GM12878 (cell line): ENCODE measurements around the gene DYNLT4. TPM values are rescaled to one million over a fixed set of nuclear protein-coding genes. Genes with fewer than 3 reads are reported as not detected.
A peak's percentile ranks its signal among the peaks of the same experiment; 100 is the strongest.

ENCODE experiments used
- ATAC-seq: fragments of 200-7000 bp; cut with Tn5 transposase; 3 replicates; pipeline ENCODE4 v1.9.1; 2020; ENCODE audit warnings: mild to moderate bottlenecking, moderate library complexity
- BruUV-seq: library from RNA; stranded (reverse); fragments of 400-500 nt; replicated peaks from 2 replicates; lab custom pipeline; 2021; lab: Mats Ljungman, UMichigan
- CTCF ChIA-PET: fragments of 300-600 bp; sonication (Branson Sonifier 250); formaldehyde crosslinking; extraction: SDS; loops from one replicate; lab custom pipeline; 2021; ENCODE audit warnings: inconsistent platforms; lab: Yijun Ruan, JAX
- POLR2A ChIA-PET: fragments of 350-600 bp; formaldehyde crosslinking; extraction: SDS; loops from one replicate; lab custom pipeline; 2021; ENCODE audit warnings: inconsistent platforms; lab: Charles Lee
- RAD21 ChIA-PET: fragments of 300-600 bp; sonication (Branson Sonifier 250); formaldehyde crosslinking; loops from one replicate; lab custom pipeline; 2023; ENCODE audit warnings: antibody characterized with exemption; ENCODE audit not compliant: unreplicated experiment; lab: Charles Lee
- SMC1A ChIA-PET: fragments of 300-600 bp; sonication (Branson Sonifier 250); formaldehyde crosslinking; loops from one replicate; lab custom pipeline; 2023; ENCODE audit not compliant: unreplicated experiment, uncharacterized antibody; lab: Charles Lee
- DNase-seq: peaks from one replicate; pipeline ENCODE4 v3.0.0-alpha.2; 2011; ENCODE audit warnings: low read depth, low spot score
- FAIRE-seq: peaks from 3 replicates; lab custom pipeline; 2011; peaks lifted over from hg19 to GRCh38; lab: Jason Lieb, UNC
- H2AFZ ChIP-seq: 2 replicates; pipeline ENCODE4 v1.6.0; 2011; ENCODE audit warnings: low read depth, low read length, control low read depth; ENCODE audit not compliant: control insufficient read depth
- H3K27ac ChIP-seq: 2 replicates; pipeline ENCODE4 v1.5.1; 2011; ENCODE audit warnings: control low read depth; ENCODE audit not compliant: control insufficient read depth, insufficient read depth
- H3K27me3 ChIP-seq, 2 experiments: replicated peaks in 1 of 2; 2 replicates each; pipeline versions ENCODE4 v1.6.0 to v1.6.1; 2011; ENCODE audit warnings: low read length in 1 of 2; ENCODE audit not compliant: control insufficient read depth in 2 of 2, insufficient read depth in 2 of 2
- H3K36me3 ChIP-seq, 2 experiments: 2 replicates each; pipeline ENCODE4 v1.5.1; 2011; ENCODE audit warnings: low read length in 1 of 2; ENCODE audit not compliant: control insufficient read depth in 2 of 2, insufficient read depth in 2 of 2
- H3K4me1 ChIP-seq: 2 replicates; pipeline ENCODE4 v1.6.1; 2011; ENCODE audit warnings: mild to moderate bottlenecking, low read length, moderate library complexity, mixed read lengths; ENCODE audit not compliant: control insufficient read depth, insufficient read depth
- H3K4me2 ChIP-seq: 2 replicates; pipeline ENCODE4 v1.6.0; 2011; ENCODE audit warnings: control low read depth; ENCODE audit not compliant: control insufficient read depth, insufficient read depth
- H3K4me3 ChIP-seq: fragments of 200-600 bp; sonication (generic); 2 replicates; pipeline ENCODE4 v1.5.1; 2016
- H3K79me2 ChIP-seq: 2 replicates; pipeline ENCODE4 v1.6.0; 2011; ENCODE audit warnings: low read length; ENCODE audit not compliant: control insufficient read depth, insufficient read depth
- H3K9ac ChIP-seq: 2 replicates; pipeline ENCODE4 v1.8.0; 2011; ENCODE audit warnings: low read length, control low read depth, mixed read lengths; ENCODE audit not compliant: control insufficient read depth, insufficient read depth
- H3K9me3 ChIP-seq: replicated peaks from 3 replicates; pipeline ENCODE4 v1.5.1; 2011; ENCODE audit warnings: mild to moderate bottlenecking, low read length; ENCODE audit not compliant: control insufficient read depth, insufficient read depth
- H4K20me1 ChIP-seq: 2 replicates; pipeline ENCODE4 v1.6.0; 2011; ENCODE audit not compliant: control insufficient read depth, insufficient read depth
- BHLHE40 ChIP-seq, 2 experiments: fragments of 450-650 bp in 1 of 2; IDR thresholded peaks; 2 replicates each; pipeline ENCODE4 v1.6.1; 2011 to 2017; ENCODE audit warnings: low read depth in 2 of 2, borderline replicate concordance in 1 of 2, improper control_type of control experiment in 1 of 2, low read length in 1 of 2, mild to moderate bottlenecking in 1 of 2
- CEBPZ ChIP-seq: fragments of 150-350 bp; IDR thresholded peaks from 2 replicates; pipeline ENCODE4 v1.6.1; 2016; ENCODE audit warnings: low read depth, low read length
- EED ChIP-seq: sonication (generic); IDR thresholded peaks from 2 replicates; pipeline ENCODE4 v1.6.1; 2016; ENCODE audit warnings: antibody characterized with exemption, low read depth
- HDAC2 ChIP-seq: fragments of 200-600 bp; sonication (generic); IDR thresholded peaks from 2 replicates; pipeline ENCODE4 v1.6.1; 2017
- IKZF2 ChIP-seq, 2 experiments: fragments of 450-650 bp; IDR thresholded peaks; 2 replicates each; pipeline ENCODE4 v1.6.1; 2017; ENCODE audit warnings: mild to moderate bottlenecking in 2 of 2, moderate library complexity in 2 of 2
- NR2C1 ChIP-seq: fragments of 450-650 bp; IDR thresholded peaks from 2 replicates; pipeline ENCODE4 v1.6.1; 2017; ENCODE audit warnings: antibody characterized with exemption, mild to moderate bottlenecking, moderate library complexity
- RELA ChIP-seq: fragments of 450-650 bp; IDR thresholded peaks from 2 replicates; pipeline ENCODE4 v1.8.0; 2014; ENCODE audit warnings: borderline replicate concordance; ENCODE audit not compliant: partially characterized antibody
- TCF3 ChIP-seq: IDR thresholded peaks from 2 replicates; pipeline ENCODE4 v1.6.1; 2012; ENCODE audit warnings: low read depth, mild to moderate bottlenecking, low read length, borderline replicate concordance; ENCODE audit not compliant: insufficient read depth
- USF2 ChIP-seq: IDR thresholded peaks from 2 replicates; pipeline ENCODE4 v1.6.1; 2011; ENCODE audit warnings: low read depth, low read length, improper control_type of control experiment, borderline replicate concordance
- YBX1 ChIP-seq: fragments of 450-650 bp; IDR thresholded peaks from 2 replicates; pipeline ENCODE4 v1.6.1; 2016; ENCODE audit warnings: antibody characterized with exemption
- ZBTB33 ChIP-seq: fragments of 450-650 bp; IDR thresholded peaks from 2 replicates; pipeline ENCODE4 v1.6.1; 2017; ENCODE audit warnings: mild to moderate bottlenecking
- WGBS: methylation state at CpG from one replicate; pipeline ENCODE4 v1.1.6; 2016; ENCODE audit warnings: low lambda C conversion rate; ENCODE audit not compliant: insufficient replicate concordance, insufficient coverage; ENCODE audit errors: missing lambda C conversion rate; 5-methylcytosine and 5-hydroxymethylcytosine counted together
- in situ Hi-C: fragments of 300-500 bp; cut with MboI; formaldehyde crosslinking; loops from 9 replicates; pipeline ENCODE4 v1.14.3; 2018; ENCODE audit warnings: mixed read lengths
- intact Hi-C: fragments of 100-400 bp; cut with micrococcal nuclease; formaldehyde crosslinking; loops from one replicate; pipeline ENCODE4 v1.14.2; 2022; ENCODE audit not compliant: unreplicated experiment
- polyA plus RNA-seq, 11 experiments: library from polyadenylated mRNA; depleted of rRNA in 4 of 11; unstranded in 6 of 11; stranded (reverse) in 5 of 11; fragments of >200 nt; fragmentation: Nextera tagmentation in 4 of 11; fragmentation: Illumina TruSeq in 1 of 11; extraction: Ambion mirVana in 4 of 11; extraction: Trizol in 1 of 11; gene quantifications; 1 replicate in 1 of 11; 2 replicates in 10 of 11; pipeline versions ENCODE4 v1.2.1 to v1.2.3, GENCODE V29; 2011 to 2016; ENCODE audit warnings: inconsistent platforms in 2 of 11, missing spikeins in 2 of 11, low read depth in 1 of 11
- total RNA-seq, 4 experiments: library from RNA; depleted of rRNA in 3 of 4; stranded (reverse); fragments of >200 nt in 3 of 4; fragmentation: Illumina TruSeq in 1 of 4; extraction: Trizol in 1 of 4; gene quantifications; 2 replicates each; pipeline versions ENCODE4 v1.2.1 to v1.2.3, GENCODE V29; 2013 to 2021

DYNLT4 gene
- total and polyA plus RNA-seq, 10 of the 15 experiments (the other 5 are each of a cell fraction or from before 2014, with no cell fraction given) = 0.23 to 0.28 TPM; not detected in 8

- no peak for TF ChIP-seq CEBPZ
Measured at GRCh38 chr1:44808938-44809917, 2.1 kb upstream of the DYNLT4 start (continued).

GRCh38 chr1:44808063-44808937 is 1.1 kb upstream of the DYNLT4 start, which contains the start of gene BTBD19:
TSS of gene BTBD19 (plus strand) at chr1:44808523. CDS start at chr1:44808821, 298 bp downstream.
- peak; percentile 51 for ATAC-seq
- in situ Hi-C loops = loop anchor here (5.0 kb wide), 1 partner anchor 76 kb away; the partner anchor contains the start of gene RNU5D-1
- Histone ChIP-seq H3K9me3 (no peaks in the 10 kb centered on the region), H3K27me3 (no peaks in the 10 kb centered on the region), H3K4me3 (no peak within 1 kb of the TSS), H4K20me1 (no peaks in the 10 kb centered on the region), H3K9ac (peak within 1 kb of the TSS; percentile 75), H3K79me2 (no peaks in the 10 kb centered on the region; the same call in 1 of the 2 replicates), H3K27ac (peak within 1 kb of the TSS; percentile 95), H3K4me1 (peaks cover 48% of the 10 kb centered on the region), H3K4me2 (peak within 1 kb of the TSS; percentile 71), H2AFZ (peak within 1 kb of the TSS; percentile 70), H3K36me3 (peaks cover 3 to 7% of the 10 kb centered on the region in 2 experiments; a peak in 3 of 4 replicates)
- WGBS = 51% methylated on average over 23 of the region's 23 CpGs
- ChIA-PET RAD21 (interaction anchor here (0.5 to 3.5 kb wide), 10 partner anchors 8 to 695 kb away, joined by 3 to 41 read pairs (median 11); partner anchors contain the start of genes HECTD3, PLK3, RNU5D-1 and UROD), POLR2A (interaction anchor here (0.6 to 5.1 kb wide), 19 partner anchors 8 to 660 kb away, joined by 3 to 59 read pairs (median 5); partner anchors contain the start of genes ARMH1, HECTD3, KIF2C and PLK3), CTCF (interaction anchor here (0.8 to 4.1 kb wide), 11 partner anchors 9 to 206 kb away, joined by 3 to 47 read pairs (median 4); partner anchors contain the start of genes BEST4, PLK3 and RNU5D-1), SMC1A (interaction anchor here (0.8 to 4.6 kb wide), 13 partner anchors 8 to 204 kb away, joined by 3 to 52 read pairs (median 4); partner anchors contain the start of genes HECTD3, PLK3, RNU5D-1 and RPS8)
- DNase-seq = no peak
- FAIRE-seq = no peak
- intact Hi-C loops = no loop called here
- BruUV-seq = no TSS peak
- TF ChIP-seq EED (peak; percentile 65; the same call in 1 of the 2 replicates), RELA (peak; percentile 68), YBX1 (no peak), TCF3 (no peak), ZBTB33 (peak; percentile 79), HDAC2 (no peak), BHLHE40 (IDR thresholded peaks at IDR 0.05; ENCODE audit: borderline replicate concordance in 1 of 2, low read depth in 2 of 2, low read length in 1 of 2) (peak in 1 of 2 experiments; percentile 33; a peak in 1 of 4 replicates), NR2C1 (peak; percentile 72), IKZF2 (IDR thresholded peaks at IDR 0.05) (peak in 1 of 2 experiments; percentile 55; a peak in 2 of 4 replicates), USF2 (no peak)
